MM.1S (cell line): ENCODE results near the gene SPINK2.

Source experiments
- CTCF ChIP-seq: fragments of 300-600 bp; sonication (generic); IDR thresholded peaks from 2 replicates; pipeline ENCODE4 v1.5.1; 2016; ENCODE audit warnings: antibody characterized with exemption, low read length, mixed read lengths
- EZH2 ChIP-seq: fragments of 300-600 bp; sonication (generic); optimal IDR thresholded peaks from 2 replicates; pipeline ENCODE3; 2017; ENCODE audit warnings: low read depth, mild to moderate bottlenecking, antibody characterized with exemption, low read length, mixed read lengths
- EZH2phosphoT487 ChIP-seq: fragments of 300-600 bp; sonication (generic); IDR thresholded peaks from 2 replicates; pipeline ENCODE4 v1.6.1; 2018; ENCODE audit warnings: antibody characterized with exemption, low read length

GRCh38 chr4:56840559-56840958 lies 19.1 kb upstream of the SPINK2 start:
- TF ChIP-seq CTCF: no peak
- no peak for TF ChIP-seq EZH2phosphoT487
- TF ChIP-seq EZH2: no peak
